GM23338 (cell line): ENCODE measurements around the gene TESK2. TPM values are rescaled to one million over a fixed set of nuclear protein-coding genes. Genes with fewer than 3 reads are reported as not detected.

Experiments used
- ATAC-seq: fragments of 200-7000 bp; cut with Tn5 transposase; 3 replicates; pipeline ENCODE4 v1.9.1; 2020
- DNase-seq: peaks from one replicate; pipeline ENCODE4 v3.0.0-alpha.2; 2015; ENCODE audit warnings: low spot score
- H2AFZ ChIP-seq: fragments of 200-600 bp; sonication (generic); 2 replicates; pipeline ENCODE4 v1.8.0; 2016; ENCODE audit warnings: antibody characterized with exemption, mild to moderate bottlenecking, moderate library complexity
- H3F3A ChIP-seq: fragments of 200-600 bp; sonication (generic); replicated peaks from 2 replicates; pipeline ENCODE4 v1.8.0; 2017; ENCODE audit warnings: antibody characterized with exemption, mixed run types, low read depth
- H3K27ac ChIP-seq: fragments of 200-600 bp; sonication (generic); 2 replicates; pipeline ENCODE4 v1.6.1; 2016; ENCODE audit warnings: low read depth
- H3K27me3 ChIP-seq: fragments of 200-600 bp; sonication (generic); 2 replicates; pipeline ENCODE4 v1.8.0; 2016; ENCODE audit warnings: mild to moderate bottlenecking, mixed run types, moderate library complexity; ENCODE audit not compliant: insufficient read depth
- H3K36me3 ChIP-seq: fragments of 200-600 bp; sonication (generic); 2 replicates; pipeline ENCODE4 v1.8.0; 2016; ENCODE audit warnings: mild to moderate bottlenecking; ENCODE audit not compliant: insufficient read depth
- H3K4me1 ChIP-seq: fragments of 200-600 bp; sonication (generic); 2 replicates; pipeline ENCODE4 v1.8.0; 2016; ENCODE audit warnings: mild to moderate bottlenecking, moderate library complexity; ENCODE audit not compliant: insufficient read depth
- H3K4me2 ChIP-seq: fragments of 200-600 bp; sonication (generic); 2 replicates; pipeline ENCODE4 v1.7.1; 2017; ENCODE audit warnings: mixed run types
- H3K4me3 ChIP-seq: fragments of 200-600 bp; sonication (generic); 2 replicates; pipeline ENCODE4 v1.6.1; 2016; ENCODE audit warnings: mixed run types
- H3K79me2 ChIP-seq: fragments of 200-600 bp; sonication (generic); replicated peaks from 2 replicates; pipeline ENCODE4 v1.8.0; 2017; ENCODE audit warnings: mild to moderate bottlenecking; ENCODE audit not compliant: insufficient read depth
- H3K9me2 ChIP-seq: fragments of 200-600 bp; sonication (generic); 2 replicates; pipeline ENCODE4 v1.8.0; 2017; ENCODE audit not compliant: insufficient read depth
- H4K20me1 ChIP-seq: fragments of 200-600 bp; sonication (generic); replicated peaks from 2 replicates; pipeline ENCODE4 v1.8.0; 2017; ENCODE audit warnings: mild to moderate bottlenecking; ENCODE audit not compliant: insufficient read depth
- H3K27ac Mint-ChIP-seq: 2 replicates; pipeline ENCODE4 v1.8.0; 2020; ENCODE audit warnings: inconsistent platforms, mild to moderate bottlenecking, moderate library complexity, mixed read lengths
- H3K27me3 Mint-ChIP-seq: 3 replicates; pipeline ENCODE4 v1.8.0; 2022; ENCODE audit warnings: low read depth, mild to moderate bottlenecking, moderate library complexity, mixed read lengths, inconsistent platforms; ENCODE audit not compliant: insufficient read depth, poor library complexity
- H3K36me3 Mint-ChIP-seq: 3 replicates; pipeline ENCODE4 v1.8.0; 2021; ENCODE audit warnings: low read depth, mild to moderate bottlenecking, inconsistent platforms, moderate library complexity, mixed read lengths
- H3K4me1 Mint-ChIP-seq: 3 replicates; pipeline ENCODE4 v1.8.0; 2020; ENCODE audit warnings: mild to moderate bottlenecking, inconsistent platforms, mixed read lengths
- H3K4me3 Mint-ChIP-seq: 3 replicates; pipeline ENCODE4 v1.8.0; 2021; ENCODE audit warnings: moderate library complexity, mild to moderate bottlenecking, inconsistent platforms, mixed read lengths
- H3K9me3 Mint-ChIP-seq: 3 replicates; pipeline ENCODE4 v1.8.0; 2020; ENCODE audit warnings: moderate library complexity, mild to moderate bottlenecking, inconsistent platforms, mixed read lengths
- CREB1 ChIP-seq: fragments of 250-450 bp; sonication (Bioruptor Pico); IDR thresholded peaks from 2 replicates; pipeline ENCODE4 v1.5.0; 2020; ENCODE audit warnings: low read depth, mild to moderate bottlenecking, moderate library complexity
- CTCF ChIP-seq, 2 experiments: fragments of 200-600 bp in 1 of 2; sonication (generic) in 1 of 2; conservative IDR thresholded peaks; 2 replicates each; pipeline versions ENCODE4 v1.5.1 to v1.6.1; 2016 to 2017; ENCODE audit warnings: antibody characterized with exemption in 2 of 2, low read depth in 2 of 2, mild to moderate bottlenecking in 2 of 2, moderate library complexity in 1 of 2
- ETS1 ChIP-seq: IDR thresholded peaks from 2 replicates; pipeline ENCODE4 v1.6.1; 2016; ENCODE audit warnings: antibody characterized with exemption
- EZH2 ChIP-seq: fragments of 200-600 bp; sonication (generic); IDR thresholded peaks from one replicate; pipeline ENCODE4 v1.8.0; 2017; ENCODE audit warnings: antibody characterized with exemption, mild to moderate bottlenecking, low read depth; ENCODE audit not compliant: unreplicated experiment
- EZH2phosphoT487 ChIP-seq: fragments of 200-600 bp; sonication (generic); IDR thresholded peaks from one replicate; pipeline ENCODE4 v1.8.1; 2018; ENCODE audit warnings: antibody characterized with exemption; ENCODE audit not compliant: unreplicated experiment
- JUNB ChIP-seq: IDR thresholded peaks from one replicate; pipeline ENCODE4 v1.6.1; 2016; ENCODE audit warnings: antibody characterized with exemption; ENCODE audit not compliant: unreplicated experiment
- NANOG ChIP-seq: IDR thresholded peaks from 2 replicates; pipeline ENCODE4 v1.6.1; 2016; ENCODE audit warnings: antibody characterized with exemption, borderline replicate concordance
- POLR2AphosphoS5 ChIP-seq: IDR thresholded peaks from 2 replicates; pipeline ENCODE4 v1.6.1; 2016; ENCODE audit warnings: antibody characterized with exemption, low read depth
- REST ChIP-seq: IDR thresholded peaks from one replicate; pipeline ENCODE4 v1.6.1; 2018; ENCODE audit warnings: antibody characterized with exemption; ENCODE audit not compliant: unreplicated experiment
- STAT1 ChIP-seq: IDR thresholded peaks from one replicate; pipeline ENCODE4 v1.6.1; 2016; ENCODE audit warnings: antibody characterized with exemption; ENCODE audit not compliant: unreplicated experiment
- ZNF114 ChIP-seq: fragments of 250-450 bp; sonication (Bioruptor Pico); IDR thresholded peaks from 2 replicates; pipeline ENCODE4 v1.5.0; 2020; ENCODE audit warnings: mild to moderate bottlenecking, moderate library complexity
- ZNF331 ChIP-seq: fragments of 250-450 bp; sonication (Bioruptor Pico); IDR thresholded peaks from 2 replicates; pipeline ENCODE4 v1.5.0; 2020; ENCODE audit warnings: low read depth, mild to moderate bottlenecking, moderate library complexity
- ZNF462 ChIP-seq: fragments of 250-450 bp; sonication (Bioruptor Pico); IDR thresholded peaks from 2 replicates; pipeline ENCODE4 v1.5.0; 2020; ENCODE audit warnings: mild to moderate bottlenecking, moderate library complexity
- polyA plus RNA-seq: library from polyadenylated mRNA; unstranded; fragments of >200 nt; fragmentation: Nextera tagmentation; extraction: Ambion mirVana; gene quantifications from 2 replicates; pipeline ENCODE4 v1.2.1, GENCODE V29; 2016
- total RNA-seq: library from RNA; depleted of rRNA; stranded (reverse); fragments of >200 nt; shearing (Covaris generic); gene quantifications from 2 replicates; pipeline ENCODE4 v1.2.3, GENCODE V29; 2014

Gene TESK2
- total and polyA plus RNA-seq, 2 experiments from 2014 or later, result 5.2 to 14.0 TPM

GRCh38 chr1:45319761-45320160, 171.2 kb downstream of the TESK2 start:
- ATAC-seq, result no peak
- peaks cover 5% of the 10 kb centered on the region for H3K27me3 Mint-ChIP-seq

More at GRCh38 chr1:45319761-45320160, 171.2 kb downstream of the TESK2 start:
- H3K27ac ChIP-seq, result no peak overlapping the region
- no peaks in the 10 kb centered on the region for H3K36me3 ChIP-seq
- H3K27me3 ChIP-seq, result no peaks in the 10 kb centered on the region
- H2AFZ ChIP-seq, result peak overlapping the region; percentile 72; the same call in 1 of the 2 replicates
- H3K79me2 ChIP-seq, result no peaks in the 10 kb centered on the region
- Mint-ChIP-seq H3K36me3 (peaks cover 6% of the 10 kb centered on the region; the same call in 1 of the 3 replicates), H3K27ac (no peak overlapping the region), H3K4me1 (peaks cover 19% of the 10 kb centered on the region), H3K9me3 (peaks cover 5% of the 10 kb centered on the region; the same call in 2 of the 3 replicates), H3K4me3 (no peak overlapping the region)
- no peak for TF ChIP-seq STAT1
- no peak for TF ChIP-seq ZNF462
- TF ChIP-seq NANOG, result no peak
- no peak for TF ChIP-seq POLR2AphosphoS5
- TF ChIP-seq CREB1, result no peak
- no peak for TF ChIP-seq ZNF331 (CRISPR knock-in tag)
- TF ChIP-seq EZH2, result no peak
- TF ChIP-seq JUNB, result no peak
- TF ChIP-seq ETS1, result no peak
- TF ChIP-seq ZNF114 (CRISPR knock-in tag), result no peak
- no peak for TF ChIP-seq CTCF (conservative IDR thresholded peaks at IDR 0.05; ENCODE audit: low read depth in 2 of 2)
- no peak for TF ChIP-seq EZH2phosphoT487
- TF ChIP-seq REST, result no peak
- peak overlapping the region; percentile 44; the same call in 1 of the 2 replicates for H3K4me2 ChIP-seq
- H3K4me1 ChIP-seq, result peaks cover 32% of the 10 kb centered on the region
- no peaks in the 10 kb centered on the region for H3F3A ChIP-seq
- H3K9me2 ChIP-seq, result no peaks in the 10 kb centered on the region
- H4K20me1 ChIP-seq, result no peaks in the 10 kb centered on the region
- no peak for DNase-seq
- no peak overlapping the region for H3K4me3 ChIP-seq
